ENCODE data around the gene UBE4A. TPM values are rescaled to one million over a fixed set of nuclear protein-coding genes. Genes with fewer than 3 reads are reported as not detected.

Gene UBE4A
- total and polyA plus RNA-seq, 9 of the 15 experiments (the other 6 are each of a cell fraction or from before 2014, with no cell fraction given) = 13.5 to 45.2 (median 26.8) TPM

GRCh38 chr11:118437208-118438125 is 78.1 kb downstream of the UBE4A start (continued):
- TF ChIP-seq, protein P1, sequence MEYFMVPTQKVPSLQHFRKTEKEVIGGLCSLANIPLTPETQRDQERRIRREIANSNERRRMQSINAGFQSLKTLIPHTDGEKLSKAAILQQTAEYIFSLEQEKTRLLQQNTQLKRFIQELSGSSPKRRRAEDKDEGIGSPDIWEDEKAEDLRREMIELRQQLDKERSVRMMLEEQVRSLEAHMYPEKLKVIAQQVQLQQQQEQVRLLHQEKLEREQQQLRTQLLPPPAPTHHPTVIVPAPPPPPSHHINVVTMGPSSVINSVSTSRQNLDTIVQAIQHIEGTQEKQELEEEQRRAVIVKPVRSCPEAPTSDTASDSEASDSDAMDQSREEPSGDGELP (CRISPR knock-in tag; IDR thresholded peaks at IDR 0.05; ENCODE audit: borderline replicate concordance) = peak; percentile 64
- TF ChIP-seq, protein P2, sequence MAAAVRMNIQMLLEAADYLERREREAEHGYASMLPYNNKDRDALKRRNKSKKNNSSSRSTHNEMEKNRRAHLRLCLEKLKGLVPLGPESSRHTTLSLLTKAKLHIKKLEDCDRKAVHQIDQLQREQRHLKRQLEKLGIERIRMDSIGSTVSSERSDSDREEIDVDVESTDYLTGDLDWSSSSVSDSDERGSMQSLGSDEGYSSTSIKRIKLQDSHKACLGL (CRISPR knock-in tag; IDR thresholded peaks at IDR 0.05; ENCODE audit: borderline replicate concordance, poor library complexity, severe bottlenecking) = no peak
- no peak for TF ChIP-seq ETV1 (tag; conservative IDR thresholded peaks at IDR 0.05; ENCODE audit: low read depth)
- no peak for TF ChIP-seq ZNF436 (CRISPR knock-in tag; IDR thresholded peaks at IDR 0.05)
- no peak for TF ChIP-seq RBM15 (IDR thresholded peaks at IDR 0.05; ENCODE audit: insufficient read depth, low read length)
- no peak for TF ChIP-seq ZBTB49 (CRISPR knock-in tag; IDR thresholded peaks at IDR 0.05; ENCODE audit: borderline replicate concordance)
- TF ChIP-seq MCM3 (IDR thresholded peaks at IDR 0.05) = no peak
- no peak; the same call in 1 of the 2 replicates for TF ChIP-seq SUPT5H (IDR thresholded peaks at IDR 0.05)
- TF ChIP-seq ETV6 (IDR thresholded peaks at IDR 0.05; ENCODE audit: borderline replicate concordance in 1 of 2, low read depth in 2 of 2, low read length in 1 of 2) = no peak
- TF ChIP-seq ETV6 (CRISPR knock-in tag; IDR thresholded peaks at IDR 0.05; ENCODE audit: borderline replicate concordance) = no peak
- TF ChIP-seq ZNF133 (CRISPR knock-in tag; IDR thresholded peaks at IDR 0.05) = no peak
- no peak for TF ChIP-seq ZNF41 (CRISPR knock-in tag; conservative IDR thresholded peaks at IDR 0.05)
- no peak for TF ChIP-seq BRD9 (IDR thresholded peaks at IDR 0.05; ENCODE audit: low read depth, partially characterized antibody)
- no peak for TF ChIP-seq ZNF239 (CRISPR knock-in tag; IDR thresholded peaks at IDR 0.05)
- TF ChIP-seq TCFL5 (CRISPR knock-in tag; conservative IDR thresholded peaks at IDR 0.05) = no peak
- TF ChIP-seq HDAC2 (IDR thresholded peaks at IDR 0.05) = no peak; the same call in 1 of the 2 replicates
- TF ChIP-seq DPF2 (IDR thresholded peaks at IDR 0.05) = peak; percentile 72
- no peak for TF ChIP-seq SIN3B (IDR thresholded peaks at IDR 0.05; ENCODE audit: low read depth)
- TF ChIP-seq RB1 (IDR thresholded peaks at IDR 0.05; ENCODE audit: low read depth) = no peak
- no peak for TF ChIP-seq HEY1 (CRISPR knock-in tag; IDR thresholded peaks at IDR 0.05; ENCODE audit: borderline replicate concordance)
- TF ChIP-seq, protein P3, sequence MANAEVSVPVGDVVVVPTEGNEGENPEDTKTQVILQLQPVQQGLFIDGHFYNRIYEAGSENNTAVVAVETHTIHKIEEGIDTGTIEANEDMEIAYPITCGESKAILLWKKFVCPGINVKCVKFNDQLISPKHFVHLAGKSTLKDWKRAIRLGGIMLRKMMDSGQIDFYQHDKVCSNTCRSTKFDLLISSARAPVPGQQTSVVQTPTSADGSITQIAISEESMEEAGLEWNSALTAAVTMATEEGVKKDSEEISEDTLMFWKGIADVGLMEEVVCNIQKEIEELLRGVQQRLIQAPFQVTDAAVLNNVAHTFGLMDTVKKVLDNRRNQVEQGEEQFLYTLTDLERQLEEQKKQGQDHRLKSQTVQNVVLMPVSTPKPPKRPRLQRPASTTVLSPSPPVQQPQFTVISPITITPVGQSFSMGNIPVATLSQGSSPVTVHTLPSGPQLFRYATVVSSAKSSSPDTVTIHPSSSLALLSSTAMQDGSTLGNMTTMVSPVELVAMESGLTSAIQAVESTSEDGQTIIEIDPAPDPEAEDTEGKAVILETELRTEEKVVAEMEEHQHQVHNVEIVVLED (CRISPR knock-in tag; IDR thresholded peaks at IDR 0.05) = no peak
- peak; percentile 72 for TF ChIP-seq MTA2 (IDR thresholded peaks at IDR 0.05; ENCODE audit: low read depth)
- TF ChIP-seq STAG1 (CRISPR knock-in tag; IDR thresholded peaks at IDR 0.05; ENCODE audit: borderline replicate concordance) = no peak
- no peak for TF ChIP-seq LARP7 (IDR thresholded peaks at IDR 0.05)
- no peak for TF ChIP-seq RAD51 (IDR thresholded peaks at IDR 0.05; ENCODE audit: borderline replicate concordance, low read depth)

All from K562 (cell line).